DOHH2 (cell line): ENCODE results near the gene SHISA7.

ENCODE experiments used
- H3F3A ChIP-seq: fragments of 200-600 bp; sonication (generic), shearing (Covaris generic); 2 replicates; pipeline ENCODE4 v1.6.0; 2016; ENCODE audit warnings: antibody characterized with exemption, mild to moderate bottlenecking; ENCODE audit not compliant: control insufficient read depth, insufficient read depth
- H3K27ac ChIP-seq: fragments of 200-600 bp; sonication (generic); 2 replicates; pipeline ENCODE4 v1.5.1; 2014; ENCODE audit warnings: low read depth, mild to moderate bottlenecking, low read length, moderate library complexity
- H3K27me3 ChIP-seq: fragments of 200-600 bp; sonication (generic); 2 replicates; pipeline ENCODE4 v1.6.1; 2014; ENCODE audit warnings: mild to moderate bottlenecking, low read length, mixed read lengths; ENCODE audit not compliant: control insufficient read depth
- H3K36me3 ChIP-seq: fragments of 200-600 bp; sonication (generic); 2 replicates; pipeline ENCODE4 v1.6.1; 2014; ENCODE audit warnings: mild to moderate bottlenecking, low read length, moderate library complexity, mixed read lengths; ENCODE audit not compliant: control insufficient read depth
- H3K4me1 ChIP-seq: fragments of 200-600 bp; sonication (generic); 2 replicates; pipeline ENCODE4 v1.6.1; 2014; ENCODE audit warnings: mild to moderate bottlenecking, low read length, mixed read lengths; ENCODE audit not compliant: control insufficient read depth
- H3K4me2 ChIP-seq: fragments of 200-600 bp; sonication (generic); 2 replicates; pipeline ENCODE4 v1.6.0; 2014; ENCODE audit warnings: mild to moderate bottlenecking, low read length, moderate library complexity
- H3K4me3 ChIP-seq: fragments of 200-600 bp; sonication (generic); 2 replicates; pipeline ENCODE4 v1.5.1; 2014; ENCODE audit warnings: mild to moderate bottlenecking, low read length, mixed read lengths
- H3K79me2 ChIP-seq: fragments of 200-600 bp; sonication (generic); 2 replicates; pipeline ENCODE4 v1.6.1; 2014; ENCODE audit warnings: mild to moderate bottlenecking, low read length, mixed read lengths; ENCODE audit not compliant: control insufficient read depth
- H3K9me2 ChIP-seq: fragments of 200-600 bp; sonication (generic); replicated peaks from 2 replicates; pipeline ENCODE4 v1.6.1; 2014; ENCODE audit warnings: mild to moderate bottlenecking, low read length, mixed read lengths; ENCODE audit not compliant: control insufficient read depth
- H3K9me3 ChIP-seq: fragments of 200-600 bp; sonication (generic); 2 replicates; pipeline ENCODE4 v1.6.1; 2014; ENCODE audit warnings: antibody characterized with exemption, low read length, mixed read lengths; ENCODE audit not compliant: control insufficient read depth, insufficient read depth
- H4K20me1 ChIP-seq: fragments of 200-600 bp; sonication (generic); 2 replicates; pipeline ENCODE4 v1.6.0; 2014; ENCODE audit warnings: low read depth, mild to moderate bottlenecking, antibody characterized with exemption, low read length, moderate library complexity; ENCODE audit not compliant: control insufficient read depth, insufficient read depth
- EZH2phosphoT487 ChIP-seq: fragments of 200-600 bp; sonication (generic); IDR thresholded peaks from 2 replicates; pipeline ENCODE4 v1.6.1; 2017; ENCODE audit warnings: borderline replicate concordance, mild to moderate bottlenecking, antibody characterized with exemption, low read length, moderate library complexity, mixed read lengths
- TF ChIP-seq, protein P1 (sequence below): fragments of 200-600 bp; sonication (generic); IDR thresholded peaks from one replicate; pipeline ENCODE4 v1.5.1; 2014; ENCODE audit warnings: antibody characterized with exemption, mild to moderate bottlenecking, low read depth, low read length; ENCODE audit not compliant: poor library complexity, severe bottlenecking

Gene SHISA7

DNA sequence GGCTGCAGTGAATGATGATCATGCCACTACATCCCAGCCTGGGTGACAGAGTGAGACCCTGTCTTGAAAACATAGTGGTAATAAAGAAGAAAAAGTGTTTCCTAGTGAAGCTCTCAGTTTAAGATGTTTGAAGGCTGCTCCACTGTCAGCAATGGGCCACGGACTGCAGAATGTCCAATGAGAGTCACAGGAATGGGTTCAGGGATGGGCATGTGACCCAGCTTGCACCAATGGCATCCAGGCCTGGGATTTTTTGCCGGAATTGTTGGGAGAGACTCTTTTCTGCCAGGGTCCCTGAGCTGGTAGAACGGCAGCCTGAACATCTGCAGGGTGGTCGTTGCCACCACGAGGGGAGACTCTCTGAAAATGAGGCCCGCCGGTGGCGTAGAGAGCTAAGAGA, 6.3 kb downstream of the SHISA7 start:
- no peaks in the 10 kb centered on the region; the same call in 1 of the 2 replicates for H4K20me1 ChIP-seq
- H3K4me1 ChIP-seq: peaks cover 14% of the 10 kb centered on the region
- no peak overlapping the region for H3K4me2 ChIP-seq
- no peak overlapping the region for H3K27ac ChIP-seq
- no peaks in the 10 kb centered on the region for H3K9me3 ChIP-seq
- peaks cover 14% of the 10 kb centered on the region for H3K27me3 ChIP-seq
- TF ChIP-seq, protein P1, sequence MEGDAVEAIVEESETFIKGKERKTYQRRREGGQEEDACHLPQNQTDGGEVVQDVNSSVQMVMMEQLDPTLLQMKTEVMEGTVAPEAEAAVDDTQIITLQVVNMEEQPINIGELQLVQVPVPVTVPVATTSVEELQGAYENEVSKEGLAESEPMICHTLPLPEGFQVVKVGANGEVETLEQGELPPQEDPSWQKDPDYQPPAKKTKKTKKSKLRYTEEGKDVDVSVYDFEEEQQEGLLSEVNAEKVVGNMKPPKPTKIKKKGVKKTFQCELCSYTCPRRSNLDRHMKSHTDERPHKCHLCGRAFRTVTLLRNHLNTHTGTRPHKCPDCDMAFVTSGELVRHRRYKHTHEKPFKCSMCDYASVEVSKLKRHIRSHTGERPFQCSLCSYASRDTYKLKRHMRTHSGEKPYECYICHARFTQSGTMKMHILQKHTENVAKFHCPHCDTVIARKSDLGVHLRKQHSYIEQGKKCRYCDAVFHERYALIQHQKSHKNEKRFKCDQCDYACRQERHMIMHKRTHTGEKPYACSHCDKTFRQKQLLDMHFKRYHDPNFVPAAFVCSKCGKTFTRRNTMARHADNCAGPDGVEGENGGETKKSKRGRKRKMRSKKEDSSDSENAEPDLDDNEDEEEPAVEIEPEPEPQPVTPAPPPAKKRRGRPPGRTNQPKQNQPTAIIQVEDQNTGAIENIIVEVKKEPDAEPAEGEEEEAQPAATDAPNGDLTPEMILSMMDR: no peak
- TF ChIP-seq EZH2phosphoT487: no peak
- H3K4me3 ChIP-seq: no peak overlapping the region
- H3K9me2 ChIP-seq: no peaks in the 10 kb centered on the region
- H3K79me2 ChIP-seq: no peaks in the 10 kb centered on the region
- no peaks in the 10 kb centered on the region for H3K36me3 ChIP-seq
- H3F3A ChIP-seq: peaks cover 5% of the 10 kb centered on the region; the same call in 1 of the 2 replicates

- H3K36me3 ChIP-seq: no peaks in the 10 kb centered on the region
- H3K4me1 ChIP-seq: no peaks in the 10 kb centered on the region
- H3K9me2 ChIP-seq: no peaks in the 10 kb centered on the region
- H3K79me2 ChIP-seq: no peaks in the 10 kb centered on the region
- no peaks in the 10 kb centered on the region for H3K27me3 ChIP-seq
- no peaks in the 10 kb centered on the region for H3K9me3 ChIP-seq
- H3K4me2 ChIP-seq: no peak overlapping the region
- H3K27ac ChIP-seq: no peak overlapping the region
- no peaks in the 10 kb centered on the region for H3F3A ChIP-seq
- TF ChIP-seq, protein P1: no peak
- no peak for TF ChIP-seq EZH2phosphoT487
- H3K4me3 ChIP-seq: no peak overlapping the region
- H4K20me1 ChIP-seq: no peaks in the 10 kb centered on the region; the same call in 1 of the 2 replicates
Observed at GRCh38 chr19:55435020-55435419, 8.1 kb downstream of the SHISA7 start.

GRCh38 chr19:55434356-55434919, 8.7 kb downstream of the SHISA7 start:
- no peaks in the 10 kb centered on the region for H3K79me2 ChIP-seq
- no peaks in the 10 kb centered on the region for H3K9me2 ChIP-seq
- H3K27ac ChIP-seq: no peak overlapping the region
- H3F3A ChIP-seq: no peaks in the 10 kb centered on the region
- no peaks in the 10 kb centered on the region for H3K36me3 ChIP-seq
- no peak overlapping the region for H3K4me3 ChIP-seq
- no peaks in the 10 kb centered on the region for H3K27me3 ChIP-seq
- H3K9me3 ChIP-seq: no peaks in the 10 kb centered on the region
- no peak overlapping the region for H3K4me2 ChIP-seq
- TF ChIP-seq, protein P1: no peak
- TF ChIP-seq EZH2phosphoT487: no peak
- no peaks in the 10 kb centered on the region for H4K20me1 ChIP-seq
- no peaks in the 10 kb centered on the region for H3K4me1 ChIP-seq

- H3K36me3 ChIP-seq: no peaks in the 10 kb centered on the region
- H3K4me3 ChIP-seq: no peak overlapping the region
- no peaks in the 10 kb centered on the region for H3F3A ChIP-seq
- H3K27me3 ChIP-seq: no peaks in the 10 kb centered on the region
- H3K9me3 ChIP-seq: no peaks in the 10 kb centered on the region
- TF ChIP-seq EZH2phosphoT487: no peak
- TF ChIP-seq, protein P1: no peak
- H4K20me1 ChIP-seq: no peaks in the 10 kb centered on the region
- H3K4me2 ChIP-seq: no peak overlapping the region
- no peaks in the 10 kb centered on the region for H3K79me2 ChIP-seq
- no peak overlapping the region for H3K27ac ChIP-seq
- H3K9me2 ChIP-seq: no peaks in the 10 kb centered on the region
- H3K4me1 ChIP-seq: no peaks in the 10 kb centered on the region
Observed at GRCh38 chr19:55433292-55433691, 9.8 kb downstream of the SHISA7 start.
